MM.1S (cell line): ENCODE results near the gene PADI6.

Source experiments
- DNase-seq: peaks from one replicate; pipeline ENCODE4 v3.0.0-alpha.2; 2015
- H2AFZ ChIP-seq: fragments of 300-600 bp; sonication (generic); 2 replicates; pipeline ENCODE4 v1.6.0; 2016; ENCODE audit warnings: antibody characterized with exemption, low read length
- H3F3A ChIP-seq: fragments of 300-600 bp; sonication (generic); 2 replicates; pipeline ENCODE4 v1.6.1; 2016; ENCODE audit warnings: mild to moderate bottlenecking, antibody characterized with exemption, low read length, moderate library complexity, mixed read lengths; ENCODE audit not compliant: insufficient read depth
- H3K27ac ChIP-seq: fragments of 300-600 bp; sonication (generic); 2 replicates; pipeline ENCODE4 v1.5.1; 2016; ENCODE audit warnings: mild to moderate bottlenecking, low read length
- H3K27me3 ChIP-seq: fragments of 300-600 bp; sonication (generic); replicated peaks from 2 replicates; pipeline ENCODE4 v1.6.0; 2016; ENCODE audit warnings: low read length; ENCODE audit not compliant: insufficient read depth
- H3K36me3 ChIP-seq: fragments of 300-600 bp; sonication (generic); replicated peaks from 2 replicates; pipeline ENCODE4 v1.6.1; 2016; ENCODE audit warnings: mild to moderate bottlenecking, low read length, mixed read lengths; ENCODE audit not compliant: insufficient read depth
- H3K4me1 ChIP-seq: fragments of 300-600 bp; sonication (generic); 2 replicates; pipeline ENCODE4 v1.6.1; 2016; ENCODE audit warnings: low read length, mixed read lengths
- H3K4me2 ChIP-seq: fragments of 300-600 bp; sonication (generic); 2 replicates; pipeline ENCODE4 v1.6.0; 2016; ENCODE audit warnings: low read depth, low read length
- H3K4me3 ChIP-seq: fragments of 300-600 bp; sonication (generic); 2 replicates; pipeline ENCODE4 v1.5.1; 2016; ENCODE audit warnings: low read length, mixed read lengths
- H3K79me2 ChIP-seq: fragments of 300-600 bp; sonication (generic); 2 replicates; pipeline ENCODE4 v1.6.1; 2016; ENCODE audit warnings: mixed run types, low read length, mixed read lengths
- H3K9ac ChIP-seq: fragments of 300-600 bp; sonication (generic); 2 replicates; pipeline ENCODE4 v1.6.1; 2016; ENCODE audit warnings: low read length, mixed read lengths
- H3K9me2 ChIP-seq: fragments of 300-600 bp; sonication (generic); replicated peaks from 2 replicates; pipeline ENCODE4 v1.6.1; 2016; ENCODE audit warnings: mild to moderate bottlenecking, low read length, mixed read lengths; ENCODE audit not compliant: insufficient read depth
- H3K9me3 ChIP-seq: fragments of 300-600 bp; sonication (generic); replicated peaks from 2 replicates; pipeline ENCODE4 v1.6.1; 2016; ENCODE audit warnings: mild to moderate bottlenecking, low read length, mixed read lengths; ENCODE audit not compliant: insufficient read depth
- H4K20me1 ChIP-seq: fragments of 300-600 bp; sonication (generic); 2 replicates; pipeline ENCODE4 v1.6.1; 2016; ENCODE audit warnings: mild to moderate bottlenecking, low read length, moderate library complexity, mixed read lengths; ENCODE audit not compliant: insufficient read depth
- CTCF ChIP-seq: fragments of 300-600 bp; sonication (generic); IDR thresholded peaks from 2 replicates; pipeline ENCODE4 v1.5.1; 2016; ENCODE audit warnings: antibody characterized with exemption, low read length, mixed read lengths
- EZH2 ChIP-seq: fragments of 300-600 bp; sonication (generic); optimal IDR thresholded peaks from 2 replicates; pipeline ENCODE3; 2017; ENCODE audit warnings: low read depth, mild to moderate bottlenecking, antibody characterized with exemption, low read length, mixed read lengths
- EZH2phosphoT487 ChIP-seq: fragments of 300-600 bp; sonication (generic); IDR thresholded peaks from 2 replicates; pipeline ENCODE4 v1.6.1; 2018; ENCODE audit warnings: antibody characterized with exemption, low read length

Gene PADI6

DNA sequence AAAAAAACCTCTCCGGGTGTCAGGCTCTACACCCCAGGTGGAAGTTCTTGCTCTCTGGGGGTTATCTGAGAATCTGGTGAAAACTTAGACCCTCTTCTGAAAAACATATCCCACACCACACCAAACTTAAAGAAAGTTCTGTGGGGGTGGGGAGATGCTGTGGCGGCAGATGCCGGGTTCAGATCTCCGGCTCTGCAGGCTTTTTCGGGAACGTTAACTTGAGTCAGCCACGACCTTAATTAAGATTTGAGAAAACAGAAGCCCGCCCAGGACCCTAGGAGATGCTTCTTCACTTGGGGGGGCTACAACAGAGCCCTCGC is 65.2 kb downstream of the PADI6 start:
- peaks cover 7% of the 10 kb centered on the region for H3K36me3 ChIP-seq
- H4K20me1 ChIP-seq = peaks cover 44% of the 10 kb centered on the region

GRCh38 chr1:17437580-17438317 is 65.8 kb downstream of the PADI6 start:
- Histone ChIP-seq H3K36me3 (peaks cover 4% of the 10 kb centered on the region; the same call in 1 of the 2 replicates), H4K20me1 (peaks cover 39% of the 10 kb centered on the region), H3K9ac (peak overlapping the region; percentile 64; the same call in 1 of the 2 replicates), H3K27me3 (no peaks in the 10 kb centered on the region), H3F3A (peaks cover 30% of the 10 kb centered on the region), H3K9me3 (no peaks in the 10 kb centered on the region), H3K79me2 (peaks cover 57% of the 10 kb centered on the region), H3K9me2 (no peaks in the 10 kb centered on the region), H3K4me1 (peaks cover 28% of the 10 kb centered on the region), H3K27ac (peak overlapping the region; percentile 79; the same call in 1 of the 2 replicates), H3K4me2 (peak overlapping the region; percentile 91; the same call in 1 of the 2 replicates), H2AFZ (no peak overlapping the region), H3K4me3 (peak overlapping the region; percentile 84)
- DNase-seq = peak; percentile 58
- TF ChIP-seq EZH2 (no peak), CTCF (no peak), EZH2phosphoT487 (no peak)

More for the DNA sequence above, 65.2 kb downstream of the PADI6 start:
- H3K4me2 ChIP-seq = peak overlapping the region; percentile 91
- H3K27ac ChIP-seq = no peak overlapping the region
- H3K27me3 ChIP-seq = no peaks in the 10 kb centered on the region
- H3K4me3 ChIP-seq = peak overlapping the region; percentile 73
- H3K9ac ChIP-seq = peak overlapping the region; percentile 64; the same call in 1 of the 2 replicates
- peaks cover 62% of the 10 kb centered on the region for H3K79me2 ChIP-seq
- H2AFZ ChIP-seq = no peak overlapping the region
- TF ChIP-seq EZH2phosphoT487 (no peak), EZH2 (no peak), CTCF (no peak)
- no peak for DNase-seq
- H3K9me2 ChIP-seq = no peaks in the 10 kb centered on the region
- H3F3A ChIP-seq = peaks cover 30% of the 10 kb centered on the region
- peaks cover 27% of the 10 kb centered on the region for H3K4me1 ChIP-seq
- no peaks in the 10 kb centered on the region for H3K9me3 ChIP-seq

GRCh38 chr1:17438318-17439249 is 66.6 kb downstream of the PADI6 start:
- H3K9me2 ChIP-seq = no peaks in the 10 kb centered on the region
- TF ChIP-seq CTCF (no peak), EZH2 (no peak), EZH2phosphoT487 (no peak)
- peaks cover 28% of the 10 kb centered on the region for H3K4me1 ChIP-seq
- H3K27me3 ChIP-seq = no peaks in the 10 kb centered on the region
- peak overlapping the region; percentile 84 for H3K4me3 ChIP-seq
- H3K4me2 ChIP-seq = peak overlapping the region; percentile 78
- peaks cover 30% of the 10 kb centered on the region for H3F3A ChIP-seq
- H3K9me3 ChIP-seq = no peaks in the 10 kb centered on the region
- H3K36me3 ChIP-seq = no peaks in the 10 kb centered on the region; the same call in 1 of the 2 replicates
- H3K79me2 ChIP-seq = peaks cover 49% of the 10 kb centered on the region
- peak overlapping the region; percentile 79 for H3K27ac ChIP-seq
- H2AFZ ChIP-seq = peak overlapping the region; percentile 22
- peak; percentile 71 for DNase-seq
- H4K20me1 ChIP-seq = peaks cover 31% of the 10 kb centered on the region
- H3K9ac ChIP-seq = peak overlapping the region; percentile 85
